HG02588 (cell line): ENCODE results near the gene MYH1.

Experiments
- ATAC-seq: cut with Tn5 transposase; IDR thresholded peaks from one replicate; pipeline ENCODE4 v1.9.1; 2021; ENCODE audit warnings: mild to moderate bottlenecking, moderate library complexity; ENCODE audit not compliant: unreplicated experiment

MYH1 gene

GRCh38 chr17:10492004-10492403, 26.3 kb downstream of the MYH1 start:
- no peak for ATAC-seq

- no peak for ATAC-seq
Measured at GRCh38 chr17:10482252-10482651, 36.1 kb downstream of the MYH1 start.

- no peak for ATAC-seq
Measured at GRCh38 chr17:10477701-10478100, 40.6 kb downstream of the MYH1 start.

GRCh38 chr17:10474536-10474935, 43.8 kb downstream of the MYH1 start:
- no peak for ATAC-seq

GRCh38 chr17:10471858-10472257, 46.5 kb downstream of the MYH1 start:
- ATAC-seq = no peak

GRCh38 chr17:10469459-10469858, 48.9 kb downstream of the MYH1 start, which contains the start of gene MYH4:
Gene MYH4, minus strand, starts transcription at chr17:10469559. Its CDS starts 2,814 bp downstream, at chr17:10466745.
- ATAC-seq = no peak

GRCh38 chr17:10463402-10463801, 54.9 kb downstream of the MYH1 start:
- ATAC-seq = no peak

GRCh38 chr17:10460062-10460461, 58.3 kb downstream of the MYH1 start:
- ATAC-seq = no peak

GRCh38 chr17:10458701-10459100, 59.6 kb downstream of the MYH1 start:
- no peak for ATAC-seq

- no peak for ATAC-seq
Measured at GRCh38 chr17:10457952-10458351, 60.4 kb downstream of the MYH1 start.

GRCh38 chr17:10447026-10447931, 71.1 kb downstream of the MYH1 start:
- ATAC-seq = no peak
